Activated CD4-positive, alpha-beta T cell treated with anti-CD3 and anti-CD28 coated beads for 36 hours (primary cell): ENCODE measurements around the gene BABAM1. TPM values are rescaled to one million over a fixed set of nuclear protein-coding genes. Genes with fewer than 3 reads are reported as not detected.

Experiments
- ATAC-seq: fragments of 200-7000 bp; cut with Tn5 transposase; one replicate; pipeline ENCODE4 v1.10.0; 2021; ENCODE audit warnings: mild to moderate bottlenecking, moderate library complexity
- CTCF ChIA-PET: fragments of 350-600 bp; sonication (Branson Sonifier 250); formaldehyde crosslinking; loops from one replicate; lab custom pipeline; 2021; ENCODE audit warnings: antibody characterized with exemption; lab: Charles Lee
- POLR2A ChIA-PET: fragments of 350-600 bp; sonication (Branson Sonifier 250); formaldehyde crosslinking; loops from one replicate; lab custom pipeline; 2021; ENCODE audit warnings: antibody characterized with exemption, inconsistent platforms; lab: Charles Lee
- DNase-seq: peaks from one replicate; pipeline ENCODE4 v3.0.0-alpha.2; 2020
- H3K27ac Mint-ChIP-seq: one replicate; pipeline ENCODE4 v1.8.0; 2021; ENCODE audit warnings: mixed read lengths
- H3K27me3 Mint-ChIP-seq: one replicate; pipeline ENCODE4 v1.8.0; 2021; ENCODE audit warnings: mixed read lengths
- H3K36me3 Mint-ChIP-seq: one replicate; pipeline ENCODE4 v1.8.0; 2021; ENCODE audit warnings: low read depth, mixed read lengths
- H3K4me1 Mint-ChIP-seq: one replicate; pipeline ENCODE4 v1.8.0; 2021; ENCODE audit warnings: mixed read lengths
- H3K4me3 Mint-ChIP-seq: one replicate; pipeline ENCODE4 v1.8.0; 2021; ENCODE audit warnings: mild to moderate bottlenecking, moderate library complexity, mixed read lengths
- H3K9me3 Mint-ChIP-seq: one replicate; pipeline ENCODE4 v1.8.0; 2021; ENCODE audit warnings: low read depth, mixed read lengths
- intact Hi-C, 2 experiments: fragments of 100-400 bp; cut with DNase I in 1 of 2; cut with micrococcal nuclease in 1 of 2; formaldehyde crosslinking; loops; one replicate each; pipeline versions ENCODE4 v1.14.2 to v1.15.1; 2022 to 2024; cut with DNase I, micrococcal nuclease
- total RNA-seq, 2 experiments: library from RNA; stranded (reverse); gene quantifications; one replicate each; pipeline ENCODE4 v1.2.3, GENCODE V29; 2021

BABAM1 gene
- total RNA-seq, 2 experiments from 2014 or later = 109 to 132 TPM

DNA sequence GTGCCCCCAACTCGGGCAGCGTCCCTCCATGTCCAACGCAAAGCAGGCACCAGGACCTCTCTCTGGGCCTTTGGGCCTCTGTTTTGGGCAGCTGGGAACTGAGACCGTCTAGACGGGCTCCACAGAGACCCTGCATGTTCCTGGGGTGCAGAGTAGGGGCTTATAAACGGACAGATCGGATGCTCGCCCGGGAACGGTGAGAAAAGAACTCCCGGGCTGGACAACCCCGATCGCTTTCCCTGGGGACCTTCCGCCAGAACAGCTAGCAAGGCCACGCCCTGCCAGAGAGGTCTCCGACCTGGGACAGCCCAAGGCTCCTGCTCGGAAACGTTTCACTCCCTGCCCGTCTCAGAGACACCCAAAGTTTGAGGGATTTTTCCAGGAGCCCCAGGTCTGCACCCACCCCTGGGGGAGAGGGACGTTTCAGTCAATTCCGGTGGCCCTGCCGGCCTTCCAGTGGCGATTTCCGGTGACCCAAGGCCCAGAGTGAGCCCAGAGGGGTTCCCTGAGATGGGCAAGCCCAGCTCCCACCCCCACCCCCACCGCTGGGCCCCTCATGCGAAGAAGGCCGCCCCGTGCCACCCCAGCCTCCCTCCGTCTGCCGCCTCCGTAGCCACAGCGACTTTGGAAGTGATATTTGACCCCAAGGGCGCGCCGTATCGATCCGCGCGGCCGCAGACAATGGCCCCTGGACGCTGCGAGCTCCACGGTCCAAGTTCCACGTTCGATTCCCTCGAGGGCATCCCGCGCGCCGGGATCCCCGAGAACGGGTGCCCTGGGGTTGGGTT lies 23.2 kb upstream of the BABAM1 start:
- H3K4me3 Mint-ChIP-seq = peak overlapping the region; percentile 45
- intact Hi-C loops = no loop called here
- ChIA-PET POLR2A (interaction anchor here (0.8 kb wide), 1 partner anchor 29 kb away, joined by 3 read pairs; the partner anchor contains the start of gene USE1), CTCF (interaction anchor here (1.0 to 1.4 kb wide), 2 partner anchors 16 to 28 kb away, joined by 4 read pairs; no protein-coding TSS in a partner anchor)
- peaks cover 2% of the 10 kb centered on the region for H3K27me3 Mint-ChIP-seq
- H3K9me3 Mint-ChIP-seq = no peaks in the 10 kb centered on the region
- H3K36me3 Mint-ChIP-seq = no peaks in the 10 kb centered on the region
- DNase-seq (no peak), ATAC-seq (no peak)
- H3K4me1 Mint-ChIP-seq = peaks cover 5% of the 10 kb centered on the region
- no peak overlapping the region for H3K27ac Mint-ChIP-seq

GRCh38 chr19:17244618-17245534 lies 22.4 kb upstream of the BABAM1 start:
- ChIA-PET POLR2A (no interaction called here), CTCF (interaction anchor here (1.0 kb wide), 1 partner anchor 15 kb away, joined by 4 read pairs; no protein-coding TSS in a partner anchor)
- Mint-ChIP-seq H3K4me3 (peak overlapping the region; percentile 45), H3K27me3 (peaks cover 2% of the 10 kb centered on the region), H3K27ac (no peak overlapping the region), H3K9me3 (no peaks in the 10 kb centered on the region), H3K4me1 (peaks cover 5% of the 10 kb centered on the region), H3K36me3 (no peaks in the 10 kb centered on the region)
- DNase-seq (no peak), ATAC-seq (no peak)
- intact Hi-C loops = loop anchor here in 1 of 2 experiments (1.0 kb wide), 2 partner anchors 19 to 22 kb away; partner anchors contain the start of genes BABAM1 and OCEL1

DNA sequence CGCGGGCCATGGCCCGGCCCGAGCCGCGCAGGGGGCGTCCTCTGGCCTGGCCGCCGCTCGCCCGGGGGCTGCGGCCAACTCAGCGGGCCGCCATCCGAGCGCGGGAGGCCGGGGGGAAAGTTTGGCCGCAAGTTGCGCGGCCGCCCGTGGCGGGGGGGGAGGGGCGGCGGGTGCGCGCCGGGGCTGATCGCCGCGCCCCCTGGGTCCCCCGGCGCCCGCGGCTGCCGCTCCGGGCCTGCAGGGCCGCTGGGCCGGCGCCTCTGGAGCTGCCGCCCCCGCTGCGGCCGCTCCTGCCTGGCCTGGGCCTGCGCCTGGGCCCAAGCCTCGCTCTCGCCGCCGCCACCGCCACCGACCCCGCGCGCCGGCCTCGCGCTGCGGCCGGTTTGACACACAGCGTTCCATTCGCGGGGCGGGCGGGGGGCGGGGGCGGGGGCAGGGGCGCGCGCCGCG lies 21.7 kb upstream of the BABAM1 start, which contains the start of gene NR2F6:
Gene NR2F6 (minus strand): TSS at position 385 of the 450 bp plus-strand sequence. CDS start 699 bp downstream, outside the sequence.
- CTCF ChIA-PET = no interaction called here
- ATAC-seq = peak; percentile 13

GRCh38 chr19:17246681-17247425 lies 20.4 kb upstream of the BABAM1 start:
- H3K27me3 Mint-ChIP-seq = peaks cover 2% of the 10 kb centered on the region
- DNase-seq (no peak), ATAC-seq (no peak)
- intact Hi-C loops = no loop called here
- peak overlapping the region; percentile 70 for H3K4me3 Mint-ChIP-seq
- ChIA-PET CTCF (no interaction called here), POLR2A (interaction anchor here (0.6 kb wide), 1 partner anchor 12 kb away, joined by 3 read pairs; no protein-coding TSS in a partner anchor)
- no peaks in the 10 kb centered on the region for H3K9me3 Mint-ChIP-seq
- no peaks in the 10 kb centered on the region for H3K36me3 Mint-ChIP-seq
- H3K4me1 Mint-ChIP-seq = peaks cover 5% of the 10 kb centered on the region
- H3K27ac Mint-ChIP-seq = no peak overlapping the region

More for the DNA sequence above, 21.7 kb upstream of the BABAM1 start, which contains the start of gene NR2F6:
- Mint-ChIP-seq H3K4me3 (peak within 1 kb of the TSS; percentile 70), H3K9me3 (no peaks in the 10 kb centered on the region), H3K4me1 (peaks cover 5% of the 10 kb centered on the region), H3K36me3 (no peaks in the 10 kb centered on the region), H3K27me3 (peaks cover 2% of the 10 kb centered on the region), H3K27ac (no peak within 1 kb of the TSS)
- DNase-seq = no peak
- intact Hi-C loops = loop anchor here in 1 of 2 experiments (1.0 kb wide), 2 partner anchors 19 to 22 kb away; partner anchors contain the start of genes BABAM1 and OCEL1
- POLR2A ChIA-PET = no interaction called here

GRCh38 chr19:17248011-17248776 lies 19.0 kb upstream of the BABAM1 start:
- Mint-ChIP-seq H3K4me3 (no peak overlapping the region), H3K27ac (no peak overlapping the region), H3K27me3 (peaks cover 2% of the 10 kb centered on the region), H3K36me3 (no peaks in the 10 kb centered on the region), H3K9me3 (no peaks in the 10 kb centered on the region), H3K4me1 (peaks cover 5% of the 10 kb centered on the region)
- ChIA-PET POLR2A (interaction anchor here (0.6 kb wide), 1 partner anchor 20 kb away, joined by 3 read pairs; no protein-coding TSS in a partner anchor), CTCF (interaction anchor here (2.2 kb wide), 1 partner anchor 12 kb away, joined by 14 read pairs; no protein-coding TSS in a partner anchor)
- no peak for DNase-seq
- intact Hi-C loops = no loop called here
- ATAC-seq = no peak

DNA sequence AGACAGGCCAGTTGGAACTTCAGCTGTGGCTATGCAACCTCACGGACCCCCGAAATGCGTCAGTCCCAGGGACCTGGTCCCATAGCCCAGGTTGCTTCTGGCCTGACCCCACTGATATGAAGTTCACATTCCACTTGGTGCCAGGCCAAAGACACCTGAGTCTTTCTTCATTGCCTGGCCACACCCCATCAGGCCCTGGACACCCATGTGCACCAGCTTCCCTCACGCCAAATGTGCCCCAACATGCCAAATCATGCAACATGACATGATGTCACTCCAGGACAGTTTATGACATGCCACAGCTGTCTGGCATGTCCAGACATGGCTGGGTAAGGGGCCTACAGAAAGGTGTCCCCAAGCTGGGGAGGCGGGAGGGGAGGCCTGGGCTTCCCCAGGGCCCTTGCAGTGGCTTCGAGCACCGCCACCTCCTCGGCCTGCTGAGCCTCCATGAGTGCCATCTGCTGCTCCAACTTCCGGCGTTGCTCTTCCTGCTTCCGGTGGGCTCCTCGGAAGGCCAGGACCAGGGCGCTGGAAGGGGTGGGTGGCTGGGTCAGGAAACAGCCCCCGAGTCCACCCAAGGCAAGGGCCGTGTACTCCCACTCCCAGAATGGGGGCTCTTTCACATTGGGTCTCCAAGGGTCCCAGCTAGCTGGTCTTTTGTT lies 17.2 kb upstream of the BABAM1 start:
- no peaks in the 10 kb centered on the region for H3K9me3 Mint-ChIP-seq
- intact Hi-C loops = no loop called here
- no peak overlapping the region for H3K27ac Mint-ChIP-seq
- CTCF ChIA-PET = interaction anchor here (2.2 kb wide), 1 partner anchor 10 kb away, joined by 14 read pairs; no protein-coding TSS in a partner anchor
- H3K27me3 Mint-ChIP-seq = peaks cover 2% of the 10 kb centered on the region
- H3K4me3 Mint-ChIP-seq = no peak overlapping the region
- ATAC-seq (no peak), DNase-seq (no peak)
- H3K36me3 Mint-ChIP-seq = no peaks in the 10 kb centered on the region
- POLR2A ChIA-PET = no interaction called here
- peaks cover 5% of the 10 kb centered on the region for H3K4me1 Mint-ChIP-seq

DNA sequence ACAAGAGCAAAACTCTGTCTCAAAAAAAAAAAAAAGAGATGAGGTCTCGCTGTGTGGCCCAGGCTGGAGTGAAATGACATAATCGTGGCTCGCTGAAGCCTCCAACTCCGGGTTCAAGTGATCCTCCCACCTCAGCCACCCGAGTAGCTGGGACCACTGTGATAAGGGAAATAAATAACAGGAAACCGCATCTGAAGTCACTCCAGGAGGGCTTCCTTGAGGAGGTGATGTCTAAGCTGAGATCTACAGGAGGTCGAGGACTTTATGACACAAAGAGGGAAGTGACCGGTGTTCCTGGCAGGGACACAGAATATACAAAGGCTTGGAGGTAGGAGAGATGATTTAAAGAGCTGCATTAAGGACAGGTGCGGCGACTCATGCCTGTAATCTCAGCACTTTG lies 12.6 kb upstream of the BABAM1 start:
- DNase-seq (no peak), ATAC-seq (no peak)
- H3K27me3 Mint-ChIP-seq = no peaks in the 10 kb centered on the region
- no peak overlapping the region for H3K4me3 Mint-ChIP-seq
- ChIA-PET POLR2A (no interaction called here), CTCF (interaction anchor here (0.6 to 2.2 kb wide), 3 partner anchors 10 to 157 kb away, joined by 3 to 10 read pairs (median 3); partner anchors contain the start of gene USHBP1)
- H3K9me3 Mint-ChIP-seq = no peaks in the 10 kb centered on the region
- no peak overlapping the region for H3K27ac Mint-ChIP-seq
- no peaks in the 10 kb centered on the region for H3K4me1 Mint-ChIP-seq
- H3K36me3 Mint-ChIP-seq = no peaks in the 10 kb centered on the region
- intact Hi-C loops = no loop called here

DNA sequence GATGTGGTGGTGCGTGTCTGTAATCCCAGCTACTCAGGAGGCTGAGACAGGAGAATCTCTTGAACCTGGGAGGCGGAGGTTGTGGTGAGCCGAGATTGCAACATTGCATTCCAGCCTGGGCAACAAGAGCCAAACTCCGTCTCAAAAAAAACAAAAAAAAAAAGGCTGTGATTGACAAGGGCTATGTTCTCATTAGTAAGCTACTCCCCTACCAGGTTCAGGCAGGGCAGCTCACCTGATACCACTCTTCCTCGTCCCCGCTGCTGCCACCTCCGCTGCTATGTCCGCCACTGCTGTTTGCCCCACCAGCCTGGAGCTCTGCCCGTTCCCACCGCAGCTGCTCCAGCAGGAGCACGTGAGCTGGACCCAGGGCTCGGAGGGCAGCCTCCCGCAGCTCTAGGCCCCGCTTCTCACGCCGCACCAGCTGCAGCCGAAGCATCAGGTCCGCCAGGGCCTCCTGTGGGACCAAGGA lies 12.1 kb upstream of the BABAM1 start:
- Mint-ChIP-seq H3K4me3 (no peak overlapping the region), H3K27ac (no peak overlapping the region), H3K9me3 (no peaks in the 10 kb centered on the region), H3K27me3 (no peaks in the 10 kb centered on the region), H3K4me1 (no peaks in the 10 kb centered on the region), H3K36me3 (no peaks in the 10 kb centered on the region)
- intact Hi-C loops = no loop called here
- ATAC-seq (no peak), DNase-seq (no peak)
- ChIA-PET POLR2A (interaction anchor here (0.7 kb wide), 1 partner anchor 25 kb away, joined by 3 read pairs; no protein-coding TSS in a partner anchor), CTCF (interaction anchor here (0.6 to 2.2 kb wide), 5 partner anchors 9 to 156 kb away, joined by 3 to 10 read pairs (median 3); partner anchors contain the start of genes BABAM1 and USHBP1)

GRCh38 chr19:17256130-17256529 lies 11.1 kb upstream of the BABAM1 start:
- ChIA-PET POLR2A (no interaction called here), CTCF (interaction anchor here (1.1 to 2.2 kb wide), 3 partner anchors 8 to 20 kb away, joined by 3 to 10 read pairs (median 4); partner anchors contain the start of genes BABAM1 and USHBP1)
- Mint-ChIP-seq H3K4me1 (peaks cover 6% of the 10 kb centered on the region), H3K9me3 (no peaks in the 10 kb centered on the region), H3K27ac (no peak overlapping the region), H3K27me3 (no peaks in the 10 kb centered on the region), H3K4me3 (no peak overlapping the region), H3K36me3 (no peaks in the 10 kb centered on the region)
- DNase-seq (no peak), ATAC-seq (no peak)
- intact Hi-C loops = no loop called here
